GM13977 (cell line): Measurements from ENCODE around the gene EN2.

Experiments
- DNase-seq: peaks from one replicate; pipeline ENCODE4 v3.0.0; 2012; ENCODE audit warnings: low spot score
- in situ Hi-C: fragments of 300-500 bp; cut with MboI; formaldehyde crosslinking; loops from one replicate; pipeline ENCODE4 v1.12.0; 2022; ENCODE audit warnings: low sequenced_read_pairs, low pct_unique_long_range_greater_than_20kb, mixed read lengths, inconsistent platforms; ENCODE audit not compliant: unreplicated experiment
- TF ChIP-seq, protein P1 (sequence below): IDR thresholded peaks from 2 replicates; pipeline ENCODE4 v1.5.1; 2012; ENCODE audit warnings: mild to moderate bottlenecking, control low read depth; ENCODE audit not compliant: insufficient read depth; ENCODE audit errors: extremely low read depth, missing control alignments

The EN2 gene

GRCh38 chr7:155489158-155489840 is 31.4 kb downstream of the EN2 start:
- in situ Hi-C loops: no loop called here
- TF ChIP-seq, protein P1, sequence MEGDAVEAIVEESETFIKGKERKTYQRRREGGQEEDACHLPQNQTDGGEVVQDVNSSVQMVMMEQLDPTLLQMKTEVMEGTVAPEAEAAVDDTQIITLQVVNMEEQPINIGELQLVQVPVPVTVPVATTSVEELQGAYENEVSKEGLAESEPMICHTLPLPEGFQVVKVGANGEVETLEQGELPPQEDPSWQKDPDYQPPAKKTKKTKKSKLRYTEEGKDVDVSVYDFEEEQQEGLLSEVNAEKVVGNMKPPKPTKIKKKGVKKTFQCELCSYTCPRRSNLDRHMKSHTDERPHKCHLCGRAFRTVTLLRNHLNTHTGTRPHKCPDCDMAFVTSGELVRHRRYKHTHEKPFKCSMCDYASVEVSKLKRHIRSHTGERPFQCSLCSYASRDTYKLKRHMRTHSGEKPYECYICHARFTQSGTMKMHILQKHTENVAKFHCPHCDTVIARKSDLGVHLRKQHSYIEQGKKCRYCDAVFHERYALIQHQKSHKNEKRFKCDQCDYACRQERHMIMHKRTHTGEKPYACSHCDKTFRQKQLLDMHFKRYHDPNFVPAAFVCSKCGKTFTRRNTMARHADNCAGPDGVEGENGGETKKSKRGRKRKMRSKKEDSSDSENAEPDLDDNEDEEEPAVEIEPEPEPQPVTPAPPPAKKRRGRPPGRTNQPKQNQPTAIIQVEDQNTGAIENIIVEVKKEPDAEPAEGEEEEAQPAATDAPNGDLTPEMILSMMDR: no peak
- DNase-seq: no peak

DNA sequence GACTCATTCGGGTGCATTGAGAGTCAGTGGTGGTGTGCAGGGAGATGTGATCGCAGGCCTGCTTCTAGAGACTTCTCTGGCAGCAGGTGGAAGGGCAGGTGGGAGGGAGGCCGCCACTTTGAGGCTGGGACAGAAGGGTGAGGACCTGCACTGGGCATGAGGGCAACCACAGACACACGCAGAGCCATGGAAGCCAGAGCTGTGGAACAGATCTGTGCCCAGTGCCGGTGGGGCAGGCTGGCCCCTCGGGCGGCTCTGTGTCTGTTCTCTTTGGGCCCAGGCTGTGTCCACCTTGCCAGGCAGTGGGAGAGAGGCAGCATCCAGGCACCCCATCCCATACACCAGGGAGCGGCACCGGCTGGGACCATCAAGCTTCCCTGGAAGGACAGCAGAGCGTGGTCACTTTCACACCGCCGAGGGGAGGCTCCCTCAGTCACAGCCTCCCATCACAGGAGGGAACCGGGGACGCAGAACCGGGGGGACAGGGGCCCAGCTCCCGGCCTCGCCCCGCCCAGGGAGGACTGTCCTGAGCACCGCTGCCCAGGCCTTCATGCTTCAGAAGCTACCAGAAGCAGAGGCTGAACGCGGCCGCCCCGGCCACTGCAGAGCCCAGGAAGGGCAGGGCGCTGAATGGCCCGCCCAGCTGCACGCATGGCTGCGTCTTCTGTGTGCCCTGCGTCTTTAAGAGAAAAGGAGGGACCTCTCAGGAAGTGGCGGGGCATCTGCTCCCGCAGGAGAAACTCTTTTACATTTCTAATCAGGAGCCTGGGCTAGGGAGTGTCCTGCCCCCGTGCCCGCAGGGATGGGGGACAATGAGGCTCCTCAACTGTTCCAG is 32.1 kb downstream of the EN2 start:
- in situ Hi-C loops: no loop called here
- TF ChIP-seq, protein P1: no peak
- peak; percentile 34 for DNase-seq

GRCh38 chr7:155490697-155491628 is 33.0 kb downstream of the EN2 start:
- TF ChIP-seq, protein P1: no peak
- in situ Hi-C loops: no loop called here
- peak; percentile 83 for DNase-seq

GRCh38 chr7:155491812-155492211 is 33.9 kb downstream of the EN2 start:
- DNase-seq: peak; percentile 23
- in situ Hi-C loops: no loop called here
- TF ChIP-seq, protein P1: no peak

- in situ Hi-C loops: no loop called here
- DNase-seq: peak; percentile 25
- TF ChIP-seq, protein P1: no peak
These were observed 36.0 kb downstream of the EN2 start for GRCh38 chr7:155493744-155494538.

DNA sequence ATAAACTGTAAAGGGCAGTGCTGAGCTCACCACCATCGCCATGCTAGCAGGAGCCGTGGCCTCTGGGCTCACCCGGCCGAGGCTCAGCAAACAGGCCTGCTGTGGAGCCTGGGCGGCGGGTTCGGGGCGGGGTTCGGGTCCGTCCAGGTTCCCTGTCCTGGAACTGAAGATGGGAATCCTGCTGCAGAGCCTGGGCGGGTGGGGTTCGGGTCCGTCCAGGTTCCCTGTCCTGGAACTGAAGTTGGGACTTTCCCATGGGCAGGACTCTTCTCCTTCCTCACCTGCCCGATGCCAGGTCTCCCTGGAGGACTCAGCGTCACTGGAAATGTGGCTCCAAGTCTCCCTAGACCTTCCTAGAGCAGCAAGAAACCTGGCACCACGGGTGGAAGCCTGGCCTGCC is 36.6 kb downstream of the EN2 start:
- in situ Hi-C loops: no loop called here
- DNase-seq: no peak
- TF ChIP-seq, protein P1: no peak
